HCT116 (cell line): ENCODE results near the gene MAP1LC3B.

Experiments used
- POLR2A ChIP-seq: IDR thresholded peaks from 2 replicates; pipeline ENCODE4 v1.7.0; 2011; ENCODE audit warnings: borderline replicate concordance; ENCODE audit not compliant: insufficient read depth, insufficient read length; ENCODE audit errors: extremely low read depth
- TF ChIP-seq, protein P1 (sequence below), 3 experiments: fragments of 200-600 bp in 1 of 3; sonication (generic) in 1 of 3; IDR thresholded peaks in 2 of 3; conservative IDR thresholded peaks in 1 of 3; 2 replicates each; pipeline ENCODE4 v1.5.1; 2012 to 2017; ENCODE audit warnings: low read depth in 2 of 3, low read length in 2 of 3, antibody characterized with exemption in 1 of 3, borderline replicate concordance in 1 of 3, control low read depth in 1 of 3, mild to moderate bottlenecking in 1 of 3, mixed read lengths in 1 of 3, mixed run types in 1 of 3, moderate library complexity in 1 of 3; ENCODE audit not compliant: insufficient read depth in 1 of 3

DNA sequence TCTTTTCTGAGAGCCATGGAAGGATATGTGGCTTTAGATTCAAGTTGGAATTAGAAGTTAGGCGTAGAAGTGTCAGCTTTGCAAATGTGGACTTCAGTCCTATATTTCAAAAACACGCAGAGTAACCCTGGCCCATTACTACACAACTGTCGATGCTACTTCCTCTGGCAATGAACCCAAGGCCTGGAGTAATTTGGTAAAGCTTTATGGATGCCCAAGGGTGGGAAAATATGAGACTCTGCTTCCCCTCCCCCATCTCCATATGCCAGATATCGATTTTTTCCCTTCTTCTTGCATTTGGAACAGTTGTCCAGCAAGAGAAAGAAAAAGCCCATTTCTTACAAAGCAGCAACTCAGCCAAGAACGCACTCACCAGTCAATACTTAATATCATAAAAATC, 2.9 kb upstream of the MAP1LC3B start:
- no peak for TF ChIP-seq POLR2A
- TF ChIP-seq, protein P1, sequence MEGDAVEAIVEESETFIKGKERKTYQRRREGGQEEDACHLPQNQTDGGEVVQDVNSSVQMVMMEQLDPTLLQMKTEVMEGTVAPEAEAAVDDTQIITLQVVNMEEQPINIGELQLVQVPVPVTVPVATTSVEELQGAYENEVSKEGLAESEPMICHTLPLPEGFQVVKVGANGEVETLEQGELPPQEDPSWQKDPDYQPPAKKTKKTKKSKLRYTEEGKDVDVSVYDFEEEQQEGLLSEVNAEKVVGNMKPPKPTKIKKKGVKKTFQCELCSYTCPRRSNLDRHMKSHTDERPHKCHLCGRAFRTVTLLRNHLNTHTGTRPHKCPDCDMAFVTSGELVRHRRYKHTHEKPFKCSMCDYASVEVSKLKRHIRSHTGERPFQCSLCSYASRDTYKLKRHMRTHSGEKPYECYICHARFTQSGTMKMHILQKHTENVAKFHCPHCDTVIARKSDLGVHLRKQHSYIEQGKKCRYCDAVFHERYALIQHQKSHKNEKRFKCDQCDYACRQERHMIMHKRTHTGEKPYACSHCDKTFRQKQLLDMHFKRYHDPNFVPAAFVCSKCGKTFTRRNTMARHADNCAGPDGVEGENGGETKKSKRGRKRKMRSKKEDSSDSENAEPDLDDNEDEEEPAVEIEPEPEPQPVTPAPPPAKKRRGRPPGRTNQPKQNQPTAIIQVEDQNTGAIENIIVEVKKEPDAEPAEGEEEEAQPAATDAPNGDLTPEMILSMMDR (IDR thresholded peaks at IDR 0.05 in 2 of 3, conservative IDR thresholded peaks at IDR 0.05 in 1 of 3; ENCODE audit: borderline replicate concordance in 1 of 3, insufficient read depth in 1 of 3, low read depth in 2 of 3, low read length in 2 of 3): no peak
